SK-N-SH treated with all-trans-retinoic acid at 6 μM for 48 hours (cell line): ENCODE measurements around the gene TACSTD2.

Experiments
- ATAC-seq: fragments of 200-7000 bp; cut with Tn5 transposase; 3 replicates; pipeline ENCODE4 v1.9.1; 2020; ENCODE audit warnings: mild to moderate bottlenecking, moderate library complexity
- BACH2 ChIP-seq: fragments of 250-450 bp; sonication (Bioruptor Pico); IDR thresholded peaks from 2 replicates; pipeline ENCODE4 v1.9.0; 2021; ENCODE audit warnings: mild to moderate bottlenecking, borderline replicate concordance
- CREB5 ChIP-seq: fragments of 250-450 bp; sonication (Bioruptor Pico); IDR thresholded peaks from 2 replicates; pipeline ENCODE4 v1.5.1; 2020; ENCODE audit warnings: low read depth, mild to moderate bottlenecking, moderate library complexity
- CSRNP3 ChIP-seq: fragments of 250-450 bp; sonication (Bioruptor Pico); IDR thresholded peaks from 2 replicates; pipeline ENCODE4 v1.5.1; 2021; ENCODE audit warnings: mild to moderate bottlenecking, moderate library complexity
- ESRRG ChIP-seq: fragments of 250-450 bp; sonication (Bioruptor Pico); IDR thresholded peaks from 2 replicates; pipeline ENCODE4 v1.6.1; 2021; ENCODE audit warnings: mild to moderate bottlenecking
- ISL1 ChIP-seq: fragments of 250-450 bp; sonication (Bioruptor Pico); IDR thresholded peaks from 2 replicates; pipeline ENCODE4 v2.1.2; 2022; ENCODE audit warnings: mild to moderate bottlenecking, moderate library complexity
- OSR1 ChIP-seq: fragments of 250-450 bp; sonication (Bioruptor Pico); IDR thresholded peaks from 2 replicates; pipeline ENCODE4 v1.8.0; 2022; ENCODE audit warnings: moderate library complexity, mild to moderate bottlenecking, inconsistent platforms
- PATZ1 ChIP-seq: fragments of 250-450 bp; sonication (Bioruptor Pico); IDR thresholded peaks from 2 replicates; pipeline ENCODE4 v1.8.0; 2020; ENCODE audit warnings: mild to moderate bottlenecking, moderate library complexity, borderline replicate concordance
- POU6F1 ChIP-seq: fragments of 250-450 bp; sonication (Bioruptor Pico); IDR thresholded peaks from 2 replicates; pipeline ENCODE4 v1.8.0; 2021; ENCODE audit warnings: low read depth, mild to moderate bottlenecking, moderate library complexity, borderline replicate concordance
- PPARA ChIP-seq: fragments of 250-450 bp; sonication (Bioruptor Pico); IDR thresholded peaks from 2 replicates; pipeline ENCODE4 v1.5.0; 2020; ENCODE audit warnings: mild to moderate bottlenecking, borderline replicate concordance
- RARB ChIP-seq: fragments of 250-450 bp; sonication (Bioruptor Pico); IDR thresholded peaks from 2 replicates; pipeline ENCODE4 v1.8.0; 2021; ENCODE audit warnings: mild to moderate bottlenecking, moderate library complexity
- SNAI2 ChIP-seq: fragments of 250-450 bp; sonication (Bioruptor Pico); IDR thresholded peaks from 2 replicates; pipeline ENCODE4 v1.5.0; 2020; ENCODE audit warnings: mild to moderate bottlenecking, moderate library complexity
- TCF4 ChIP-seq: fragments of 250-450 bp; sonication (Bioruptor Pico); IDR thresholded peaks from 2 replicates; pipeline ENCODE4 v1.8.0; 2021; ENCODE audit warnings: mild to moderate bottlenecking, moderate library complexity, borderline replicate concordance
- TOX ChIP-seq: fragments of 250-450 bp; sonication (Bioruptor Pico); IDR thresholded peaks from 2 replicates; pipeline ENCODE4 v1.8.0; 2021; ENCODE audit warnings: mild to moderate bottlenecking, moderate library complexity, borderline replicate concordance
- TSHZ2 ChIP-seq: fragments of 250-450 bp; sonication (Bioruptor Pico); IDR thresholded peaks from 2 replicates; pipeline ENCODE4 v1.5.0; 2020; ENCODE audit warnings: mild to moderate bottlenecking, moderate library complexity
- ZC3H10 ChIP-seq: fragments of 250-450 bp; sonication (Bioruptor Pico); IDR thresholded peaks from 2 replicates; pipeline ENCODE4 v1.5.1; 2021; ENCODE audit warnings: mild to moderate bottlenecking, moderate library complexity
- ZFP3 ChIP-seq: fragments of 250-450 bp; sonication (Bioruptor Pico); IDR thresholded peaks from 2 replicates; pipeline ENCODE4 v1.5.0; 2020; ENCODE audit warnings: mild to moderate bottlenecking, moderate library complexity
- ZFP30 ChIP-seq: fragments of 450-650 bp; formaldehyde crosslinking; IDR thresholded peaks from 2 replicates; pipeline ENCODE4 v1.5.0; 2022; ENCODE audit warnings: mild to moderate bottlenecking, moderate library complexity
- ZNF70 ChIP-seq: fragments of 450-650 bp; formaldehyde crosslinking; IDR thresholded peaks from 2 replicates; pipeline ENCODE4 v1.5.0; 2020; ENCODE audit warnings: mild to moderate bottlenecking, moderate library complexity

The TACSTD2 gene

GRCh38 chr1:58571616-58572015 lies 5.4 kb downstream of the TACSTD2 start (continued):
- TF ChIP-seq PPARA (CRISPR knock-in tag) (no peak), CREB5 (no peak), TOX (CRISPR knock-in tag) (no peak)

- TF ChIP-seq ISL1 (CRISPR knock-in tag) = no peak
- TF ChIP-seq TCF4 (CRISPR knock-in tag) = no peak
- no peak for TF ChIP-seq POU6F1 (CRISPR knock-in tag)
- TF ChIP-seq CSRNP3 (CRISPR knock-in tag) = no peak
- TF ChIP-seq ESRRG (CRISPR knock-in tag) = no peak
- no peak for TF ChIP-seq ZFP30 (CRISPR knock-in tag)
- TF ChIP-seq ZC3H10 (CRISPR knock-in tag) = no peak
- TF ChIP-seq ZFP3 = no peak
- TF ChIP-seq SNAI2 (CRISPR knock-in tag) = no peak
- TF ChIP-seq RARB = no peak
- TF ChIP-seq OSR1 (CRISPR knock-in tag) = no peak
- TF ChIP-seq TOX (CRISPR knock-in tag) = no peak
- TF ChIP-seq ZNF70 (CRISPR knock-in tag) = no peak
- no peak for TF ChIP-seq PATZ1 (CRISPR knock-in tag)
- no peak for TF ChIP-seq CREB5
- ATAC-seq = no peak
Measured at GRCh38 chr1:58570817-58571216, 6.2 kb downstream of the TACSTD2 start.

- ATAC-seq = no peak
- TF ChIP-seq ZC3H10 (CRISPR knock-in tag) = no peak
- no peak for TF ChIP-seq BACH2 (CRISPR knock-in tag)
- TF ChIP-seq TSHZ2 = no peak
- no peak for TF ChIP-seq OSR1 (CRISPR knock-in tag)
- TF ChIP-seq TCF4 (CRISPR knock-in tag) = no peak
- TF ChIP-seq ESRRG (CRISPR knock-in tag) = no peak
Measured at GRCh38 chr1:58570094-58570493, 7.0 kb downstream of the TACSTD2 start.

- no peak for ATAC-seq
- no peak for TF ChIP-seq POU6F1 (CRISPR knock-in tag)
- no peak for TF ChIP-seq PPARA (CRISPR knock-in tag)
- TF ChIP-seq TSHZ2 = no peak
- TF ChIP-seq CREB5 = no peak
- no peak for TF ChIP-seq OSR1 (CRISPR knock-in tag)
Measured at GRCh38 chr1:58568911-58569310, 8.1 kb downstream of the TACSTD2 start.
